ENCODE data around the gene MVB12A. TPM values are rescaled to one million over a fixed set of nuclear protein-coding genes. Genes with fewer than 3 reads are reported as not detected.

Gene MVB12A
- total and polyA plus RNA-seq, 2 of the 8 experiments (the other 6 are each of a cell fraction or from before 2014, with no cell fraction given): 37.9 to 76.6 TPM

GRCh38 chr19:17415121-17415520 is 4.7 kb upstream of the MVB12A start:
- no peak overlapping the region for H2AFZ ChIP-seq (ENCODE audit: low read length)
- peak; percentile 88 for FAIRE-seq
- no peaks in the 10 kb centered on the region for H4K20me1 ChIP-seq (replicated peaks in 1 of 2; ENCODE audit: control insufficient read depth in 1 of 2, insufficient read depth in 2 of 2, low read length in 2 of 2)
- no peak overlapping the region for H3K23ac ChIP-seq (ENCODE audit: insufficient read length)
- WGBS, 2 experiments (ENCODE audit: extremely low coverage in 1 of 2, insufficient coverage in 1 of 2, insufficient read length in 1 of 2, insufficient replicate concordance in 2 of 2, low coverage in 1 of 2, low lambda C conversion rate in 2 of 2, missing lambda C conversion rate in 1 of 2): 15% methylated on average over 6 of the region's 6 CpGs; no CpG with 5 or more reads in 1 of the 2 experiments
- no peaks in the 10 kb centered on the region for H3K9me3 ChIP-seq (ENCODE audit: insufficient read depth in 2 of 2, low read depth in 1 of 2, low read length in 1 of 2)
- H2BK5ac ChIP-seq (ENCODE audit: low read depth, low read length): no peak overlapping the region
- H2AK5ac ChIP-seq (ENCODE audit: low read depth, low read length): no peak overlapping the region
- peaks cover 3 to 13% (median 5%) of the 10 kb centered on the region in 4 experiments; a peak in 5 of 7 replicates for H3K4me1 ChIP-seq (replicated peaks in 1 of 4; ENCODE audit: control insufficient read depth in 3 of 4, insufficient read depth in 4 of 4, low read length in 3 of 4)
- TF ChIP-seq TBP (IDR thresholded peaks at IDR 0.05; ENCODE audit: low read depth, low read length) (0 out of 2 replicates have a peak, but pooled peaks have one; percentile 16), ASH2L (IDR thresholded peaks at IDR 0.05; ENCODE audit: low read length) (peak; percentile 19), SP1 (IDR thresholded peaks at IDR 0.05; ENCODE audit: low read depth, low read length) (peak; percentile 77), POLR2A (IDR thresholded peaks at IDR 0.05; ENCODE audit: control extremely low read depth in 1 of 2, low read depth in 2 of 2, low read length in 2 of 2) (peak in 1 of 2 experiments; percentile 29; a peak in 1 of 3 replicates), EP300 (IDR thresholded peaks at IDR 0.05; ENCODE audit: borderline replicate concordance in 1 of 2, low read depth in 2 of 2, low read length in 2 of 2) (peak in 1 of 2 experiments; percentile 77; a peak in 1 of 3 replicates), TCF12 (IDR thresholded peaks at IDR 0.05; ENCODE audit: low read depth, low read length) (peak; percentile 92), NANOG (IDR thresholded peaks at IDR 0.05; ENCODE audit: insufficient read depth, low read depth, low read length, poor library complexity, severe bottlenecking) (peak; percentile 77), CREB1 (IDR thresholded peaks at IDR 0.05) (peak; percentile 31; the same call in 1 of the 2 replicates), PHF8 (conservative IDR thresholded peaks at IDR 0.05; ENCODE audit: low read depth, low read length) (no peak), TAF1 (IDR thresholded peaks at IDR 0.05; ENCODE audit: low read depth, low read length) (0 out of 2 replicates have a peak, but pooled peaks have one; percentile 28), GABPA (IDR thresholded peaks at IDR 0.05; ENCODE audit: borderline replicate concordance, insufficient read depth, low read length) (no peak), FOSL1 (IDR thresholded peaks at IDR 0.05; ENCODE audit: insufficient read depth, low read depth, low read length) (no peak)
- peaks cover 0 to 7% (median 0%) of the 10 kb centered on the region in 4 experiments; a peak in 2 of 8 replicates for H3K36me3 ChIP-seq (ENCODE audit: control insufficient read depth in 2 of 4, insufficient read depth in 4 of 4, low read length in 3 of 4)
- no peak overlapping the region for H2BK120ac ChIP-seq (replicated peaks; ENCODE audit: low read depth, low read length)
- peak overlapping the region; percentile 59 to 76 for H3K4me2 ChIP-seq (ENCODE audit: insufficient read depth in 1 of 2, low read depth in 2 of 2, low read length in 2 of 2)
- no peak overlapping the region for H4K8ac ChIP-seq (ENCODE audit: extremely low read depth, insufficient read depth, low read length)
- no peak overlapping the region for H2BK15ac ChIP-seq (ENCODE audit: low read length)
- no peak overlapping the region for H3K18ac ChIP-seq (ENCODE audit: extremely low read depth, low read length)
- H3K9ac ChIP-seq (replicated peaks in 1 of 4; ENCODE audit: extremely low read depth in 1 of 4, low read depth in 3 of 4, low read length in 3 of 4): peak overlapping the region in 1 of 4 experiments; percentile 40; a peak in 1 of 7 replicates
- H3K79me1 ChIP-seq (ENCODE audit: low read depth, low read length): no peaks in the 10 kb centered on the region
- peak overlapping the region; percentile 20; the same call in 1 of the 2 replicates for H2BK12ac ChIP-seq (ENCODE audit: low read depth, low read length)
- peaks cover 4% of the 10 kb centered on the region for H3K23me2 ChIP-seq (ENCODE audit: low read depth, low read length)
- H4K5ac ChIP-seq (ENCODE audit: insufficient read length, low read depth, low read length): no peak overlapping the region
- ChIA-PET CTCF (ENCODE audit: partially characterized antibody) (interaction anchor here (0.9 to 2.7 kb wide), 6 partner anchors 10 to 80 kb away, joined by 3 to 6 read pairs (median 3); partner anchors contain the start of genes BST2 and CCDC194), POLR2A (ENCODE audit: partially characterized antibody) (interaction anchor here (0.6 to 6.1 kb wide), 2 partner anchors 10 to 109 kb away, joined by 3 to 44 read pairs; partner anchors contain the start of gene BST2)
- H3K79me2 ChIP-seq (ENCODE audit: control insufficient read depth in 1 of 2, insufficient read depth in 2 of 2, low read length in 2 of 2): no peaks in the 10 kb centered on the region
- no peak overlapping the region for H3K4ac ChIP-seq (replicated peaks; ENCODE audit: insufficient read length, low read depth, low read length)
- H4K91ac ChIP-seq (replicated peaks; ENCODE audit: insufficient read length, low read length): no peak overlapping the region
- no peak overlapping the region for H3K56ac ChIP-seq (replicated peaks; ENCODE audit: insufficient read length, low read depth, low read length)
- no peak overlapping the region for H2BK20ac ChIP-seq (ENCODE audit: low read length)
- H3K14ac ChIP-seq (ENCODE audit: insufficient read length): no peak overlapping the region
- H3K27me3 ChIP-seq (replicated peaks in 1 of 4; ENCODE audit: control insufficient read depth in 3 of 4, extremely low read depth in 1 of 4, insufficient read depth in 3 of 4, low read length in 3 of 4): peaks cover 0 to 6% (median 0%) of the 10 kb centered on the region in 4 experiments; a peak in 2 of 7 replicates
- H3K4me3 ChIP-seq (ENCODE audit: extremely low read depth in 1 of 4, insufficient read depth in 2 of 4, low read depth in 3 of 4, low read length in 4 of 4): peak overlapping the region in 1 of 4 experiments; percentile 48; a peak in 3 of 8 replicates
- H3K27ac ChIP-seq (ENCODE audit: low read depth, low read length): no peak overlapping the region
- DNase-seq (ENCODE audit: low read depth in 1 of 2, low spot score in 2 of 2): no peak
